HepG2 (cell line): ENCODE data around the gene CDK7. TPM values are rescaled to one million over a fixed set of nuclear protein-coding genes. Genes with fewer than 3 reads are reported as not detected.

ENCODE experiments used
- EED ChIP-seq: sonication (generic); formaldehyde crosslinking; IDR thresholded peaks from 2 replicates; pipeline ENCODE4 v1.5.0; 2020; ENCODE audit warnings: mild to moderate bottlenecking, missing genetic modification reagents
- EP300 ChIP-seq, 3 experiments: sonication (generic) in 1 of 3; formaldehyde crosslinking in 1 of 3; IDR thresholded peaks; 2 replicates each; pipeline versions ENCODE4 v1.5.1 to v1.6.1; 2011 to 2020; ENCODE audit warnings: low read depth in 2 of 3, low read length in 2 of 3, borderline replicate concordance in 1 of 3, improper control_type of control experiment in 1 of 3, mild to moderate bottlenecking in 1 of 3, missing genetic modification reagents in 1 of 3, moderate library complexity in 1 of 3
- ERF ChIP-seq: IDR thresholded peaks from 2 replicates; pipeline ENCODE4 v1.6.1; 2018; ENCODE audit warnings: missing biosample characterization, missing genetic modification reagents
- FOXM1 ChIP-seq: sonication (generic); formaldehyde crosslinking; IDR thresholded peaks from 2 replicates; pipeline ENCODE4 v1.5.0; 2020; ENCODE audit warnings: missing genetic modification reagents
- MAZ ChIP-seq, 2 experiments: sonication (generic) in 1 of 2; formaldehyde crosslinking in 1 of 2; IDR thresholded peaks; 2 replicates each; pipeline versions ENCODE4 v1.5.0 to v1.6.1; 2012 to 2020; ENCODE audit warnings: low read depth in 2 of 2, mild to moderate bottlenecking in 2 of 2, borderline replicate concordance in 1 of 2, improper control_type of control experiment in 1 of 2, low read length in 1 of 2, missing genetic modification reagents in 1 of 2, moderate library complexity in 1 of 2
- NONO ChIP-seq, 2 experiments: fragments of 450-650 bp in 1 of 2; sonication (generic) in 1 of 2; formaldehyde crosslinking in 1 of 2; IDR thresholded peaks in 1 of 2; conservative IDR thresholded peaks in 1 of 2; 2 replicates each; pipeline versions ENCODE4 v1.6.1 to v1.8.0; 2017 to 2022; ENCODE audit warnings: mild to moderate bottlenecking in 1 of 2, missing genetic modification reagents in 1 of 2, moderate library complexity in 1 of 2
- PRMT3 ChIP-seq: sonication (generic); formaldehyde crosslinking; IDR thresholded peaks from 2 replicates; pipeline ENCODE4 v1.8.1; 2022; ENCODE audit warnings: low read depth, mild to moderate bottlenecking, moderate library complexity, missing genetic modification reagents, borderline replicate concordance
- RBM22 ChIP-seq: fragments of 200-400 bp; formaldehyde crosslinking; optimal IDR thresholded peaks from 2 replicates; pipeline ENCODE3; 2017; ENCODE audit warnings: mild to moderate bottlenecking, low read length, moderate library complexity
- SNAI1 ChIP-seq: sonication (generic); formaldehyde crosslinking; IDR thresholded peaks from 2 replicates; pipeline ENCODE4 v1.5.0; 2020; ENCODE audit warnings: mild to moderate bottlenecking, missing genetic modification reagents, borderline replicate concordance
- SUZ12 ChIP-seq: fragments of 150-350 bp; IDR thresholded peaks from 2 replicates; pipeline ENCODE4 v1.6.1; 2014; ENCODE audit warnings: low read depth, low read length
- TCF7L2 ChIP-seq: IDR thresholded peaks from 2 replicates; pipeline ENCODE4 v1.6.1; 2011; ENCODE audit warnings: mild to moderate bottlenecking, low read depth, low read length, moderate library complexity
- TFDP2 ChIP-seq: sonication (generic); formaldehyde crosslinking; IDR thresholded peaks from 2 replicates; pipeline ENCODE4 v1.4.0; 2020; ENCODE audit warnings: missing genetic modification reagents
- ZHX1 ChIP-seq: sonication (generic); formaldehyde crosslinking; IDR thresholded peaks from 2 replicates; pipeline ENCODE4 v1.8.1; 2022; ENCODE audit warnings: low read depth, mild to moderate bottlenecking, missing genetic modification reagents
- ZNF17 ChIP-seq: sonication (generic); formaldehyde crosslinking; IDR thresholded peaks from 2 replicates; pipeline ENCODE4 v1.5.0; 2020; ENCODE audit warnings: mild to moderate bottlenecking, missing genetic modification reagents
- ZNF460 ChIP-seq: sonication (generic); formaldehyde crosslinking; IDR thresholded peaks from 2 replicates; pipeline ENCODE4 v1.5.1; 2020; ENCODE audit warnings: missing genetic modification reagents, mild to moderate bottlenecking, borderline replicate concordance
- ZNF83 ChIP-seq: sonication (generic); formaldehyde crosslinking; IDR thresholded peaks from 2 replicates; pipeline ENCODE4 v1.4.0; 2020; ENCODE audit warnings: missing genetic modification reagents, mild to moderate bottlenecking, borderline replicate concordance
- polyA plus RNA-seq, 8 experiments: library from polyadenylated mRNA; depleted of rRNA in 3 of 8; stranded (reverse) in 7 of 8; unstranded in 1 of 8; fragments of >200 nt; fragmentation: Illumina TruSeq in 4 of 8; extraction: Trizol in 4 of 8; gene quantifications; 2 replicates each; pipeline versions ENCODE4 v1.2.1 to v1.2.3, GENCODE V29; 2011 to 2016; ENCODE audit warnings: low read depth in 4 of 8, missing spikeins in 1 of 8, mixed read lengths in 1 of 8; ENCODE audit not compliant: insufficient read depth in 1 of 8
- total RNA-seq, 5 experiments: library from RNA; depleted of rRNA; stranded (reverse); fragments of >200 nt; fragmentation: Illumina TruSeq; extraction: Trizol; gene quantifications; 2 replicates each; pipeline ENCODE4 v1.2.3, GENCODE V29; 2016; ENCODE audit warnings: low read depth in 1 of 5
- TF ChIP-seq, protein P1 (sequence below): sonication (generic); formaldehyde crosslinking; IDR thresholded peaks from 2 replicates; pipeline ENCODE4 v1.4.0; 2020; ENCODE audit warnings: mild to moderate bottlenecking, missing genetic modification reagents, borderline replicate concordance

Gene CDK7
- total and polyA plus RNA-seq, 2 of the 13 experiments (the other 11 are each of a cell fraction or from before 2014, with no cell fraction given), result 41.2 to 54.9 TPM

- TF ChIP-seq, protein P1, sequence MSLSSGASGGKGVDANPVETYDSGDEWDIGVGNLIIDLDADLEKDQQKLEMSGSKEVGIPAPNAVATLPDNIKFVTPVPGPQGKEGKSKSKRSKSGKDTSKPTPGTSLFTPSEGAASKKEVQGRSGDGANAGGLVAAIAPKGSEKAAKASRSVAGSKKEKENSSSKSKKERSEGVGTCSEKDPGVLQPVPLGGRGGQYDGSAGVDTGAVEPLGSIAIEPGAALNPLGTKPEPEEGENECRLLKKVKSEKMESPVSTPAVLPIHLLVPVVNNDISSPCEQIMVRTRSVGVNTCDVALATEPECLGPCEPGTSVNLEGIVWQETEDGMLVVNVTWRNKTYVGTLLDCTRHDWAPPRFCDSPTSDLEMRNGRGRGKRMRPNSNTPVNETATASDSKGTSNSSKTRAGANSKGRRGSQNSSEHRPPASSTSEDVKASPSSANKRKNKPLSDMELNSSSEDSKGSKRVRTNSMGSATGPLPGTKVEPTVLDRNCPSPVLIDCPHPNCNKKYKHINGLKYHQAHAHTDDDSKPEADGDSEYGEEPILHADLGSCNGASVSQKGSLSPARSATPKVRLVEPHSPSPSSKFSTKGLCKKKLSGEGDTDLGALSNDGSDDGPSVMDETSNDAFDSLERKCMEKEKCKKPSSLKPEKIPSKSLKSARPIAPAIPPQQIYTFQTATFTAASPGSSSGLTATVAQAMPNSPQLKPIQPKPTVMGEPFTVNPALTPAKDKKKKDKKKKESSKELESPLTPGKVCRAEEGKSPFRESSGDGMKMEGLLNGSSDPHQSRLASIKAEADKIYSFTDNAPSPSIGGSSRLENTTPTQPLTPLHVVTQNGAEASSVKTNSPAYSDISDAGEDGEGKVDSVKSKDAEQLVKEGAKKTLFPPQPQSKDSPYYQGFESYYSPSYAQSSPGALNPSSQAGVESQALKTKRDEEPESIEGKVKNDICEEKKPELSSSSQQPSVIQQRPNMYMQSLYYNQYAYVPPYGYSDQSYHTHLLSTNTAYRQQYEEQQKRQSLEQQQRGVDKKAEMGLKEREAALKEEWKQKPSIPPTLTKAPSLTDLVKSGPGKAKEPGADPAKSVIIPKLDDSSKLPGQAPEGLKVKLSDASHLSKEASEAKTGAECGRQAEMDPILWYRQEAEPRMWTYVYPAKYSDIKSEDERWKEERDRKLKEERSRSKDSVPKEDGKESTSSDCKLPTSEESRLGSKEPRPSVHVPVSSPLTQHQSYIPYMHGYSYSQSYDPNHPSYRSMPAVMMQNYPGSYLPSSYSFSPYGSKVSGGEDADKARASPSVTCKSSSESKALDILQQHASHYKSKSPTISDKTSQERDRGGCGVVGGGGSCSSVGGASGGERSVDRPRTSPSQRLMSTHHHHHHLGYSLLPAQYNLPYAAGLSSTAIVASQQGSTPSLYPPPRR (CRISPR knock-in tag), result peak; percentile 59; the same call in 1 of the 2 replicates
- TF ChIP-seq EED (CRISPR knock-in tag) (peak; percentile 73; the same call in 1 of the 2 replicates), RBM22 (no peak), TFDP2 (0 out of 2 replicates have a peak, but pooled peaks have one; percentile 11), ZNF460 (CRISPR knock-in tag) (no peak; the same call in 1 of the 2 replicates), ERF (CRISPR knock-in tag) (peak; percentile 73; the same call in 1 of the 2 replicates), SUZ12 (no peak), PRMT3 (no peak), NONO (IDR thresholded peaks at IDR 0.05) (no peak), NONO (CRISPR knock-in tag; conservative IDR thresholded peaks at IDR 0.05) (peak; percentile 94), TCF7L2 (no peak), SNAI1 (peak; percentile 77; the same call in 1 of the 2 replicates), MAZ (IDR thresholded peaks at IDR 0.05; ENCODE audit: borderline replicate concordance, low read depth, low read length) (no peak), MAZ (CRISPR knock-in tag; IDR thresholded peaks at IDR 0.05; ENCODE audit: low read depth) (peak; percentile 60), ZNF83 (CRISPR knock-in tag) (peak; percentile 94; the same call in 1 of the 2 replicates), FOXM1 (CRISPR knock-in tag) (no peak), ZHX1 (CRISPR knock-in tag) (peak; percentile 73; the same call in 1 of the 2 replicates), ZNF17 (CRISPR knock-in tag) (no peak), EP300 (IDR thresholded peaks at IDR 0.05; ENCODE audit: low read depth in 2 of 2, low read length in 2 of 2) (no peak; a peak in 1 of 4 replicates), EP300 (CRISPR knock-in tag; IDR thresholded peaks at IDR 0.05; ENCODE audit: borderline replicate concordance) (peak; percentile 70)
Measured at GRCh38 chr5:69217548-69218526, 16.8 kb upstream of the CDK7 start (continued).
